ENCODE data around the gene KY.

KY gene

DNA sequence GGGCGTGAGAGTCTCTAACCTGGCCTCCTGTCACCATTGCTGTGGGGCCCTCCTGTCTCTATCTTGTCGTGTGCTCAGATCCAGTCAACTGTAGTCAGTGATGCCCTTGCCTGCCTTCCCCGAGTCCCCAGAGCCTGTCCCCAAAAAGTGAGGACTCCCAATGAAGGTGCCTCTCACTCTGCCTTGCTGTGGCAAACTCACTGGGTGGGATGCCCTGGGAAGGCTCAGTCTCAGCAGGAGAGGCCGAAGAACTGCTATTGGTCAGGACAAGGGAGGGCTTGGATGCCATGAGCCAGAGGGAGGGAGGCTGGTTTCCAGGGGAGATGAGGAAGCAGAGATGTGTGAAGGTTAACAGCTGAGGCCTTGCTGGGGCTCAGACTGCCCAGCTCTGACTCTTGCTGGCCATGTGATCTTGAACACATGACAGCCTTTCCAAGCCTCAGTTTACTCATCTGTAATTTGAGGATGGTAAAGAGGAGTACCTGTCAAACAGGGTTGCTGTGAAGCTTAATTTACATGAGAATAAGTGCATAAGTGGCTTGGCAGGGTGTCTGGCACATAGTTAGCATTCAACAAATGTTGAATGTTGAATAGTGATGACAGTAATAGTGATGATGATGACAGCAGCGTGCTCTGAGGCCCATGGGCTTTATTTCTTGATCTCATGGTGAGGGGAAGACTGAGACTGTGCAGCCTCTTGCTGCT, 8.2 kb downstream of the KY start:
- H3K9me3 Mint-ChIP-seq (ENCODE audit: low read depth) = no peaks in the 10 kb centered on the region
- no peaks in the 10 kb centered on the region for H3K4me1 Mint-ChIP-seq (ENCODE audit: low read depth)
- H3K4me3 Mint-ChIP-seq = no peak overlapping the region
- H3K27ac Mint-ChIP-seq = no peak overlapping the region
- H3K36me3 Mint-ChIP-seq = no peaks in the 10 kb centered on the region
- no peaks in the 10 kb centered on the region for H3K27me3 Mint-ChIP-seq

- H3K4me3 Mint-ChIP-seq = no peak overlapping the region
- no peaks in the 10 kb centered on the region for H3K9me3 Mint-ChIP-seq (ENCODE audit: low read depth)
- no peaks in the 10 kb centered on the region for H3K27me3 Mint-ChIP-seq
- H3K27ac Mint-ChIP-seq = no peak overlapping the region
- H3K36me3 Mint-ChIP-seq = no peaks in the 10 kb centered on the region
- H3K4me1 Mint-ChIP-seq (ENCODE audit: low read depth) = no peaks in the 10 kb centered on the region
These were observed 9.0 kb downstream of the KY start for GRCh38 chr3:134641671-134642300.

GRCh38 chr3:134640872-134641470, 9.9 kb downstream of the KY start:
- Mint-ChIP-seq H3K27ac (no peak overlapping the region), H3K4me1 (ENCODE audit: low read depth) (no peaks in the 10 kb centered on the region), H3K9me3 (ENCODE audit: low read depth) (no peaks in the 10 kb centered on the region), H3K27me3 (no peaks in the 10 kb centered on the region), H3K4me3 (no peak overlapping the region), H3K36me3 (no peaks in the 10 kb centered on the region)

DNA sequence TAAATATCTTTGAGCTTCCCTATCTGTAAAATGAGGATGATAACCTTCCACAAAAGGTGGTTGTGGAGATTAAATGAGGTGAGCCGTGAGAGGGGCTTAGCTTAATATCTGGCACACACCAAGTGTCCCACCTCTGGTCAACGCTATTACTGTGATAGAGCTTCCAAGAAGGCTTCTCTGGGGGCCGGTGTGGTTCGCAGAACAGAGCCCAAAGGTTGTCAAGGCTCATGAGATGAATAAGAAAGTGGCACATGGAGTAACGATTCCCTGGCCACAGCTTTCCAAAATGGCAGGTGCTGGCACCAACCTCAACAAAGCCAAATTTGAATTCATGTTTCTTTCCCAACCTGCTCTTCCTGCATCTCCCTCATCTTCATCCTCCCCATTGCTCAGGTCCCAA, 10.4 kb downstream of the KY start:
- Mint-ChIP-seq H3K4me1 (ENCODE audit: low read depth) (no peaks in the 10 kb centered on the region), H3K36me3 (no peaks in the 10 kb centered on the region), H3K27ac (no peak overlapping the region), H3K4me3 (no peak overlapping the region), H3K27me3 (no peaks in the 10 kb centered on the region), H3K9me3 (ENCODE audit: low read depth) (no peaks in the 10 kb centered on the region)

- Mint-ChIP-seq H3K4me1 (ENCODE audit: low read depth) (no peaks in the 10 kb centered on the region), H3K9me3 (ENCODE audit: low read depth) (no peaks in the 10 kb centered on the region), H3K27ac (no peak overlapping the region), H3K4me3 (no peak overlapping the region), H3K27me3 (peaks cover 2% of the 10 kb centered on the region), H3K36me3 (no peaks in the 10 kb centered on the region)
These were observed 12.3 kb downstream of the KY start for GRCh38 chr3:134638385-134639030.

- peaks cover 3% of the 10 kb centered on the region for H3K36me3 Mint-ChIP-seq
- H3K4me3 Mint-ChIP-seq = no peak overlapping the region
- H3K9me3 Mint-ChIP-seq (ENCODE audit: low read depth) = peaks cover 14% of the 10 kb centered on the region
- no peaks in the 10 kb centered on the region for H3K4me1 Mint-ChIP-seq (ENCODE audit: low read depth)
- no peak overlapping the region for H3K27ac Mint-ChIP-seq
- H3K27me3 Mint-ChIP-seq = peaks cover 9% of the 10 kb centered on the region
These were observed 14.4 kb downstream of the KY start for GRCh38 chr3:134636406-134636805.

GRCh38 chr3:134630506-134630905, 20.3 kb downstream of the KY start:
- H3K27ac Mint-ChIP-seq = no peak overlapping the region
- peaks cover 14% of the 10 kb centered on the region for H3K27me3 Mint-ChIP-seq
- H3K9me3 Mint-ChIP-seq (ENCODE audit: low read depth) = peaks cover 25% of the 10 kb centered on the region
- peaks cover 11% of the 10 kb centered on the region for H3K36me3 Mint-ChIP-seq
- H3K4me1 Mint-ChIP-seq (ENCODE audit: low read depth) = no peaks in the 10 kb centered on the region
- H3K4me3 Mint-ChIP-seq = no peak overlapping the region

DNA sequence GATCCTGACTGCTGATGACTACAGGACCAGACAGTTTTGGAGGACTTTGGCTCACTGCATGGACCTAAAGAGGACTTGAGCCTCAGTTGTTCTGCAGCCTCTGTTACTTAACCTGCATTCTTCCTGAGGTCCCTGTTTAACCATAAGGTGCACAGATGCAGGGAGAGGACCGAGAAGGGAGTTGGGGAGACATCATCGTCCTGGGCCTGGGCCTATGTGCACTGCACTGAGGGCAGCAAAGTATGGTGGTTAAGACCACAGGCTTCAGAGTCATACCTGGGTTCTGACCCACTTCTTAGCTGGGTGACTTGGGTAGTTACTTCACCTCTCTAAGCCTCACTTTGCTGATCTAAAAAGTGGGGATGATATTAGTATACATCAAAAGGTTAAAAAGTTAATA, 21.9 kb downstream of the KY start:
- Mint-ChIP-seq H3K4me3 (no peak overlapping the region), H3K27me3 (peaks cover 14% of the 10 kb centered on the region), H3K27ac (no peak overlapping the region), H3K9me3 (ENCODE audit: low read depth) (peaks cover 25% of the 10 kb centered on the region), H3K36me3 (peaks cover 11% of the 10 kb centered on the region), H3K4me1 (ENCODE audit: low read depth) (no peaks in the 10 kb centered on the region)

DNA sequence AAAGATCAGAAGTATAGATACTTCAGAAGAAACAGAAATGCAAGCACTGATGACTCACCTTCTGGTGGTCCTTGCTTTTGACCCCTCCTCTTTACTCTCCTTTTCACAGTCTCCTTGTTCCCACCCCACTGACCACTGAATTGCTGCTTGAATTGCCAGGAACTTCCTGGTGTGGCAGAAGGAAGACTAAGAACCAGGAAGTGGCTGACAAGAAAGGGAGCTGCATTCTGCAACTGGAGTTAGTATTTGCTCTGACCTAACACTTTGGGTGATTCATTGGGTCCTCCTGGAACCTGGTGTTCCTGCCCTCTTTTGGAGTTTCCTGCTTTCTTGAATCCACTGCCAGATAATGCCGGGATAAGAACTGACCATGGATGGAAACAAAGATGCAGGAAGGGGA, 23.0 kb downstream of the KY start:
- H3K4me3 Mint-ChIP-seq = no peak overlapping the region
- peaks cover 8% of the 10 kb centered on the region for H3K27me3 Mint-ChIP-seq
- peaks cover 22% of the 10 kb centered on the region for H3K9me3 Mint-ChIP-seq (ENCODE audit: low read depth)
- H3K36me3 Mint-ChIP-seq = peaks cover 11% of the 10 kb centered on the region
- H3K4me1 Mint-ChIP-seq (ENCODE audit: low read depth) = no peaks in the 10 kb centered on the region
- H3K27ac Mint-ChIP-seq = no peak overlapping the region

DNA sequence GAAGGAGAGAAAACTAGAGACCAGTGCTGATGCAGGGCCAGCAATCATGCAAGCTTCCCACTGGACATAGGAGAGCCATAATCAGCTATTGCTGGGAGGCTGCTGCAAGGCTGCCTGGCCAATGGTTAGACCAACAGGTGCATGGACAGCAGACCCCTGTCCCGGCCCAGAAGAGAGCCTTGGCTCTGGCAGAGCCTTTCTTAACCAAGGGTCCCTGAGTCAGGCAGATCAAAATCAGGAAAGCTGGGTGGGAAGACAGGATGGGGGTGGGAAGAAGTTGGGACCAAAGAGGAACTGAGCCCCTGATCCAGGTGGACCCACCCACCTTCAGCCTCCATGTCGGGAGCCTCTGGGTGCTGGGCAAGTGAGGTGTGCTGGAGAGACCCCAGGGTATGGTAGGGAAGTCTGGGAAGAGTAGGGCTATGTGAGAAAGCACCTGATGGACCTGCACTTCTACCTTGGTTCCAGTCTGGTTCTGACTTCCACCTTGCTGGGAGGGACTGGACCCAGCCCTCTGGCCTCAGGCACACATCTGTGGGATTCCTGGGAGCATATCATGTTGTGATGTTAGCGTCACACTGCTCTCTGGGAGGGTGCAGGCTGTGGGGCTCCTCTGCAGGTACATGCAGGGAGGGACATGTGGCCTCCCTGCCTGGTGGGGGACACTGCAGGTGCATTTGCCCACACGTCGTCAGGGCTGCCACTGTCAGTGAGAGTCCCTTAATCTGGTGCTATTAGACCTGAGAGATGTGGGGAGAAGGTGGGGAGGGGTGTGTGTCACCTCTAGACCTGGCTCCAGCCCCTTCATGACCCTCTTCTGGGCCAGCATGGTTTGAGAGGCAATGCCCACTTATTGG, 24.7 kb downstream of the KY start:
- Mint-ChIP-seq H3K27me3 (peaks cover 5% of the 10 kb centered on the region), H3K9me3 (ENCODE audit: low read depth) (peaks cover 9% of the 10 kb centered on the region), H3K36me3 (peaks cover 8% of the 10 kb centered on the region), H3K4me3 (no peak overlapping the region), H3K4me1 (ENCODE audit: low read depth) (no peaks in the 10 kb centered on the region), H3K27ac (no peak overlapping the region)

- peaks cover 3% of the 10 kb centered on the region for H3K9me3 Mint-ChIP-seq (ENCODE audit: low read depth)
- peaks cover 3% of the 10 kb centered on the region for H3K27me3 Mint-ChIP-seq
- H3K4me1 Mint-ChIP-seq (ENCODE audit: low read depth) = no peaks in the 10 kb centered on the region
- H3K36me3 Mint-ChIP-seq = peaks cover 5% of the 10 kb centered on the region
- H3K4me3 Mint-ChIP-seq = no peak overlapping the region
- H3K27ac Mint-ChIP-seq = no peak overlapping the region
These were observed 25.4 kb downstream of the KY start for GRCh38 chr3:134625462-134625861.

GRCh38 chr3:134624537-134625287, 26.1 kb downstream of the KY start:
- no peaks in the 10 kb centered on the region for H3K4me1 Mint-ChIP-seq (ENCODE audit: low read depth)
- H3K4me3 Mint-ChIP-seq = no peak overlapping the region
- H3K27me3 Mint-ChIP-seq = peaks cover 3% of the 10 kb centered on the region
- no peaks in the 10 kb centered on the region for H3K9me3 Mint-ChIP-seq (ENCODE audit: low read depth)
- H3K27ac Mint-ChIP-seq = no peak overlapping the region
- H3K36me3 Mint-ChIP-seq = peaks cover 4% of the 10 kb centered on the region

DNA sequence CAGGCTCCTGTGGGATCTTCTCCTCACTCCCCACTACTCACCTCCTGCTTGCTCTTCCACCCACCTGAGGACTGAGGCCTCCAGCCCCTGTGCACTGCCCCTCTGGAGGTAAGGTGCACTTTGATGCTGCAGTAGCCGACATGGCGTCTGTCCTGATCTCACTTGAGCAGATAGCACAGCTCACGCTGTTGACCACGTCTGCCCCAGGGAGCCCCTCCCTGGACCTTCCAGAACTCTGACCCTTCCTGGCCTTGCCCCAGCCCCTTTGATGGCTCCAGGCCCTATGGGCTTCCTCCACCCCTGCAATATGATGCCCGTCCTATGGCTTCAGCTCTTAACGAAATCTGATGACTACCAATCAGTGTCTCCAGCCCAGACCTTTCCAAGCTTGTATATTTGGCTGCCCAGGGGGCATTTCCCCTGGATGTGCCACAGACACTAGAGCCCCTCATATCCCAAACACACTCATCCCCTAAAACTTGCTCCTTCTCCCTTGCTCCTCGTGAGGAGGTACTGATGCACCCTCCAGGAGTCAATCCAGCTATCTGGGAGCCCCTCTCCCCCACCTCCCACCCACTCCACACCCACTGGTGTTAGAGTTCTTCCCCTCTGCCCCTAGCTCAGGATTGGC, 27.1 kb downstream of the KY start:
- H3K27me3 Mint-ChIP-seq = peaks cover 3% of the 10 kb centered on the region
- H3K4me3 Mint-ChIP-seq = no peak overlapping the region
- H3K36me3 Mint-ChIP-seq = peaks cover 4% of the 10 kb centered on the region
- H3K4me1 Mint-ChIP-seq (ENCODE audit: low read depth) = no peaks in the 10 kb centered on the region
- H3K27ac Mint-ChIP-seq = no peak overlapping the region
- no peaks in the 10 kb centered on the region for H3K9me3 Mint-ChIP-seq (ENCODE audit: low read depth)

Measured in activated naive CD8-positive, alpha-beta T cell (primary cell).